Hepatocyte (in vitro differentiated cells): ENCODE measurements around the gene HSPA9. TPM values are rescaled to one million over a fixed set of nuclear protein-coding genes. Genes with fewer than 3 reads are reported as not detected.
A peak's percentile ranks its signal among the peaks of the same experiment; 100 is the strongest.

Experiments
- DNase-seq: peaks from one replicate; pipeline ENCODE4 v3.0.0-alpha.2; 2016; ENCODE audit warnings: low spot score
- H2AFZ ChIP-seq: fragments of 200-600 bp; sonication (generic); 2 replicates; pipeline ENCODE4 v1.6.0; 2016; ENCODE audit warnings: antibody characterized with exemption, mild to moderate bottlenecking
- H3K27ac ChIP-seq: fragments of 200-600 bp; sonication (generic); 2 replicates; pipeline ENCODE4 v1.5.1; 2016; ENCODE audit warnings: mild to moderate bottlenecking
- H3K27me3 ChIP-seq: fragments of 200-600 bp; sonication (generic); 2 replicates; pipeline ENCODE4 v1.6.1; 2016
- H3K36me3 ChIP-seq: fragments of 200-600 bp; sonication (generic); replicated peaks from 2 replicates; pipeline ENCODE4 v1.5.1; 2016; ENCODE audit warnings: low read depth; ENCODE audit not compliant: insufficient read depth
- H3K4me1 ChIP-seq: fragments of 200-600 bp; sonication (generic); 2 replicates; pipeline ENCODE4 v1.5.1; 2016; ENCODE audit warnings: mild to moderate bottlenecking, moderate library complexity; ENCODE audit not compliant: insufficient read depth
- H3K4me2 ChIP-seq: fragments of 200-600 bp; sonication (generic); 2 replicates; pipeline ENCODE4 v1.6.0; 2016
- H3K4me3 ChIP-seq: fragments of 200-600 bp; sonication (generic); 2 replicates; pipeline ENCODE4 v1.5.1; 2016; ENCODE audit warnings: mild to moderate bottlenecking
- H3K79me2 ChIP-seq: fragments of 200-600 bp; sonication (generic); 2 replicates; pipeline ENCODE4 v1.6.0; 2017; ENCODE audit warnings: mild to moderate bottlenecking
- H3K9me2 ChIP-seq: fragments of 200-600 bp; sonication (generic); replicated peaks from 2 replicates; pipeline ENCODE4 v1.6.0; 2017; ENCODE audit warnings: mild to moderate bottlenecking; ENCODE audit not compliant: insufficient read depth
- H3K9me3 ChIP-seq: fragments of 200-600 bp; sonication (generic); 2 replicates; pipeline ENCODE4 v1.5.1; 2016; ENCODE audit warnings: low read depth, mild to moderate bottlenecking
- H4K20me1 ChIP-seq: fragments of 200-600 bp; sonication (generic); 2 replicates; pipeline ENCODE4 v1.6.0; 2016; ENCODE audit warnings: mild to moderate bottlenecking; ENCODE audit not compliant: insufficient read depth, poor library complexity, severe bottlenecking
- EZH2 ChIP-seq: fragments of 200-600 bp; sonication (generic); IDR thresholded peaks from 2 replicates; pipeline ENCODE4 v1.6.1; 2016; ENCODE audit warnings: antibody characterized with exemption, mild to moderate bottlenecking, borderline replicate concordance
- EZH2phosphoT487 ChIP-seq: fragments of 200-600 bp; sonication (generic); IDR thresholded peaks from one replicate; pipeline ENCODE4 v1.6.1; 2018; ENCODE audit warnings: antibody characterized with exemption, mild to moderate bottlenecking, low read depth, moderate library complexity; ENCODE audit not compliant: unreplicated experiment, severe bottlenecking
- WGBS: methylation state at CpG from one replicate; pipeline ENCODE4 v1.1.6; 2016; ENCODE audit warnings: low lambda C conversion rate; ENCODE audit errors: missing lambda C conversion rate; 5-methylcytosine and 5-hydroxymethylcytosine counted together
- polyA plus RNA-seq: library from polyadenylated mRNA; unstranded; fragments of >200 nt; fragmentation: Nextera tagmentation; extraction: Ambion mirVana; gene quantifications from 2 replicates; pipeline ENCODE4 v1.2.1, GENCODE V29; 2016
- total RNA-seq: library from RNA; depleted of rRNA; stranded (reverse); fragments of >200 nt; gene quantifications from 2 replicates; pipeline ENCODE4 v1.2.3, GENCODE V29; 2014
- TF ChIP-seq, protein P1 (sequence below): fragments of 200-600 bp; sonication (generic); IDR thresholded peaks from 2 replicates; pipeline ENCODE4 v1.5.1; 2016; ENCODE audit warnings: antibody characterized with exemption, mild to moderate bottlenecking; ENCODE audit not compliant: poor library complexity

Gene HSPA9
- total and polyA plus RNA-seq, 2 experiments from 2014 or later, result 211 to 383 TPM

DNA sequence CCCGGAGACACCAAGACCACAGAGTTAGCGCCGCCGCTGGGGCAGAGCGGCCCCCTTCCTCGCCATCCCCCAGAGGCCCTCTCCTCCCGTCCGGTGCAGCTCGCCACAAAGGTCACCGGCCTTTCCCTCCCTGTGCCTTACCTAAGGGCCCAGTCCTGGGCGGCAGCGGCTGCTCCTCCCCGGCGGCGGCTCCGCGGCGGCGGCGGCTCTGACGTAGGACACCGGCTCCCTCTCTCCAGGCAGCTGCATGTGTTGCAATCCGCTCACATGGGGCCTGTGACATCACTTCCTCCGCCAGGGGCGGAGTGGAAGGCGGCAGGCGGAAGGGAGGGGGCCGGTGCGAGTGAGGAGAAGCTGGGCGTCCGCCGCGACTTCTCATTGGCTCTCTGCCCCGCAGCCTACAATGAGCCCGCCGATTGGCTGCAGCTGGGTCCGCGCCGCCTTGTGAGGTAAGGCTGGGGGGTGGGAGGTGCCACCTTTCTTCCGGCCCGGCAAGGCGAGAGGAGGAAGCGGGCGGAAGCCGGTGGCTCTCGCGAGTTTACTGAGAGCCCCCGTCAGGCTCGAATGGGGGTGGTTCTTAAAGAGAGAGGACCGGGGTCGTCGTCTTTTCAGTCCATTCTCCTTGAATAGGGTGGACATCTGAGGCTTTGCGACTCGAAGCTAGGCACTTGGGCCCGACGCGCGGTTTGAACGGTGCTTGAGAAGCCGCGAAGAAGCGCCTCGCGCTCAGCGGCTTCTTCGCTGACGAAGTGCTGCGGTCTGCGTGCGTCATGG lies 32.1 kb downstream of the HSPA9 start, which contains the start of gene ETF1:
Gene ETF1 (minus strand): TSS at position 281 of the 774 bp plus-strand sequence. CDS start 318 bp downstream, outside the sequence.
- under 1% methylated on average over 60 of the region's 70 CpGs for WGBS
- Histone ChIP-seq H3K4me1 (peaks cover 36% of the 10 kb centered on the region), H3K36me3 (no peaks in the 10 kb centered on the region), H3K9me2 (no peaks in the 10 kb centered on the region), H3K79me2 (peaks cover 90% of the 10 kb centered on the region), H3K27me3 (no peaks in the 10 kb centered on the region), H3K9me3 (no peaks in the 10 kb centered on the region), H4K20me1 (peaks cover 38% of the 10 kb centered on the region), H3K4me2 (peak within 1 kb of the TSS; percentile 92), H3K27ac (peak within 1 kb of the TSS; percentile 97), H3K4me3 (peak within 1 kb of the TSS; percentile 53), H2AFZ (peak within 1 kb of the TSS; percentile 20)
- TF ChIP-seq, protein P1, sequence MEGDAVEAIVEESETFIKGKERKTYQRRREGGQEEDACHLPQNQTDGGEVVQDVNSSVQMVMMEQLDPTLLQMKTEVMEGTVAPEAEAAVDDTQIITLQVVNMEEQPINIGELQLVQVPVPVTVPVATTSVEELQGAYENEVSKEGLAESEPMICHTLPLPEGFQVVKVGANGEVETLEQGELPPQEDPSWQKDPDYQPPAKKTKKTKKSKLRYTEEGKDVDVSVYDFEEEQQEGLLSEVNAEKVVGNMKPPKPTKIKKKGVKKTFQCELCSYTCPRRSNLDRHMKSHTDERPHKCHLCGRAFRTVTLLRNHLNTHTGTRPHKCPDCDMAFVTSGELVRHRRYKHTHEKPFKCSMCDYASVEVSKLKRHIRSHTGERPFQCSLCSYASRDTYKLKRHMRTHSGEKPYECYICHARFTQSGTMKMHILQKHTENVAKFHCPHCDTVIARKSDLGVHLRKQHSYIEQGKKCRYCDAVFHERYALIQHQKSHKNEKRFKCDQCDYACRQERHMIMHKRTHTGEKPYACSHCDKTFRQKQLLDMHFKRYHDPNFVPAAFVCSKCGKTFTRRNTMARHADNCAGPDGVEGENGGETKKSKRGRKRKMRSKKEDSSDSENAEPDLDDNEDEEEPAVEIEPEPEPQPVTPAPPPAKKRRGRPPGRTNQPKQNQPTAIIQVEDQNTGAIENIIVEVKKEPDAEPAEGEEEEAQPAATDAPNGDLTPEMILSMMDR, result no peak
- TF ChIP-seq EZH2, result no peak
- TF ChIP-seq EZH2phosphoT487, result no peak
- DNase-seq, result peak; percentile 100

DNA sequence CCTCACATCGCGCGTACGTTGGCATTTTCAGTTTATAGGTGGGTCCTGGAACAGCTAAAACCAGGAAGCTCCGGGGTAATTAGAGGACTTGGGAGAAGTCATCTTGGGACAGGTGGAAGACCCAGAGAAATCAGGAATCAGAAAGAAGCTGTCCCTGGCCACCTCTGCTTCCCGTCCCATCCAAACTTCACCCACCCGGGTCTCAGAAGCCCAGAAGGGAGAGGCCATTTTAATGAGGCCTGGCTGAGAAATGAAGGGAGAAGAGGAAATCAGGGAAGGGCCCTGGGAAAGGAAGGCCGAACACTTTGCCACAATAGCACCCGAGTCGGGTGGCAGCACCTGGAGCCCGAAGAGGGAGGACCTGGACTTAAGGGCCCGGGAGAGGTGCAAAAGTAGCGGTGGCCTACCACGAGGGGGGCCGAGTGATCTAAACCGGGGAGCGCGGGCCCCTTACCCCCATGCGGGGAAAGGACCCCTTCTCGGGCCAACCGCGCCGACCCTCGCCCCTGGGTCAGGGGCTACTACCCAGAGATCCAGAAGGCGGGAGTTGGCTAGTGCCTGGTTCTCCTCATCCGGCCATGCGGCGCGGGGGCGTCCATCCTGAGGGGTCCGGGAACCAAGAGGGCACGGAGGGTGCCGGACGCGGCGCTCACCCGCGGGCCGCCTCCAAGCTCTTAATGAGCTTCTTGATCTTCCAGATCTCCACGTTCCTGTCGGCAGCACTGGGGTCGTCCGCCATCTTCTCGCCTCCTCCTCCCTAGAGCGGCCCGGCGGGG lies 32.8 kb downstream of the HSPA9 start:
- DNase-seq, result peak; percentile 17
- Histone ChIP-seq H2AFZ (no peak overlapping the region), H3K9me2 (no peaks in the 10 kb centered on the region), H3K9me3 (no peaks in the 10 kb centered on the region), H3K79me2 (peaks cover 92% of the 10 kb centered on the region), H3K4me2 (peak overlapping the region; percentile 77), H4K20me1 (peaks cover 44% of the 10 kb centered on the region), H3K36me3 (no peaks in the 10 kb centered on the region), H3K27me3 (no peaks in the 10 kb centered on the region), H3K27ac (peak overlapping the region; percentile 97), H3K4me3 (peak overlapping the region; percentile 53), H3K4me1 (peaks cover 36% of the 10 kb centered on the region)
- TF ChIP-seq EZH2, result no peak
- TF ChIP-seq, protein P1, result no peak
- TF ChIP-seq EZH2phosphoT487, result no peak
- WGBS, result 2% methylated on average over 36 of the region's 47 CpGs

DNA sequence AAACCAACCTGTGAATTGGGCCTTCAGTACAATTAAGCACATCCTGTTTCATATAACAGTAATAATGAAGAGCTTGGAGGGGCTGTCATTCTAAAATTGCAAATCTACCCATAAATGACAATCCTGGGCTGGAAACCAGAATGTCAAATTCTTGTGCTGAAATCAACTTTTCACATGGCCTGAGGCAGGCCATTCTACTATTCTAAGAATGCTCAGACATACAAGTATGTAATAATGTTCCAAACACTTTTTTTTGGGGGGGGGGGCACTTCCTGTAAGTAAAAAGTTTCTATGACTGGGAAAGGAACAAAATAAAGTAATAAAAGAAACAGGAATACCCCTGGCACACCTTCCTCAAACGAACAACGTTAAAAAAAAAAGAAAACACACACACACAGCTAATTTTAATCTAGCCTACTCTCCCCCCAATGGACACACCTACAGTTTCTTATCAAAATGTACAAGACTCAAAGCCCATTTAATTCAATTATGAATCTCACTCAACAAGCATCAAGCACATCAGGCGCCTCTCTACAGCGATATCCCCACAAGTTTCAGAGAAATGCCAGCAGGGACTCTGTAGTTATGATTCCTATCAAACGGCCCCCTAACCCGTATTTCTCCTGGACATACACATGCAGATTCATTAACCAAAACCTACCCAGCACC lies 33.6 kb downstream of the HSPA9 start:
- Histone ChIP-seq H3K36me3 (no peaks in the 10 kb centered on the region), H3K9me2 (no peaks in the 10 kb centered on the region), H2AFZ (no peak overlapping the region), H3K27me3 (no peaks in the 10 kb centered on the region), H3K79me2 (peaks cover 92% of the 10 kb centered on the region), H3K4me3 (peak overlapping the region; percentile 53), H3K4me2 (peak overlapping the region; percentile 77), H3K9me3 (no peaks in the 10 kb centered on the region), H3K4me1 (peaks cover 36% of the 10 kb centered on the region), H3K27ac (peak overlapping the region; percentile 97), H4K20me1 (peaks cover 51% of the 10 kb centered on the region)
- TF ChIP-seq, protein P1, result no peak
- TF ChIP-seq EZH2phosphoT487 (no peak), EZH2 (no peak)
- DNase-seq, result no peak
- WGBS, result 30% methylated on average over 6 of the region's 6 CpGs
